IMR-90 (cell line): ENCODE measurements around the gene DMAC2L.

Source experiments
- MAZ ChIP-seq: IDR thresholded peaks from 2 replicates; pipeline ENCODE4 v1.6.1; 2012; ENCODE audit warnings: low read depth, mild to moderate bottlenecking, low read length, improper control_type of control experiment, moderate library complexity, borderline replicate concordance
- MXI1 ChIP-seq: IDR thresholded peaks from 2 replicates; pipeline ENCODE4 v1.6.1; 2012; ENCODE audit warnings: low read depth, mild to moderate bottlenecking, low read length, moderate library complexity, borderline replicate concordance
- NFE2L2 ChIP-seq: fragments of 150-350 bp; IDR thresholded peaks from 2 replicates; pipeline ENCODE4 v1.6.1; 2016; ENCODE audit warnings: low read depth, mild to moderate bottlenecking, low read length
- POLR2A ChIP-seq: IDR thresholded peaks from 2 replicates; pipeline ENCODE4 v1.6.1; 2012; ENCODE audit warnings: mild to moderate bottlenecking, low read depth, low read length
- RAD21 ChIP-seq: IDR thresholded peaks from 2 replicates; pipeline ENCODE4 v1.6.1; 2012; ENCODE audit warnings: low read length, improper control_type of control experiment
- RFX5 ChIP-seq: IDR thresholded peaks from 2 replicates; pipeline ENCODE4 v1.8.0; 2012; ENCODE audit warnings: low read depth, mild to moderate bottlenecking, low read length, moderate library complexity
- SMC3 ChIP-seq: fragments of 150-350 bp; IDR thresholded peaks from 2 replicates; pipeline ENCODE4 v1.6.1; 2016; ENCODE audit warnings: low read depth, mild to moderate bottlenecking, antibody characterized with exemption, low read length, moderate library complexity
- TF ChIP-seq, protein P1 (sequence below): conservative IDR thresholded peaks from 2 replicates; pipeline ENCODE4 v1.5.1; 2012; ENCODE audit warnings: mild to moderate bottlenecking, low read depth, low read length, improper control_type of control experiment

- no peak for TF ChIP-seq MXI1
- no peak for TF ChIP-seq RFX5
- TF ChIP-seq, protein P1, sequence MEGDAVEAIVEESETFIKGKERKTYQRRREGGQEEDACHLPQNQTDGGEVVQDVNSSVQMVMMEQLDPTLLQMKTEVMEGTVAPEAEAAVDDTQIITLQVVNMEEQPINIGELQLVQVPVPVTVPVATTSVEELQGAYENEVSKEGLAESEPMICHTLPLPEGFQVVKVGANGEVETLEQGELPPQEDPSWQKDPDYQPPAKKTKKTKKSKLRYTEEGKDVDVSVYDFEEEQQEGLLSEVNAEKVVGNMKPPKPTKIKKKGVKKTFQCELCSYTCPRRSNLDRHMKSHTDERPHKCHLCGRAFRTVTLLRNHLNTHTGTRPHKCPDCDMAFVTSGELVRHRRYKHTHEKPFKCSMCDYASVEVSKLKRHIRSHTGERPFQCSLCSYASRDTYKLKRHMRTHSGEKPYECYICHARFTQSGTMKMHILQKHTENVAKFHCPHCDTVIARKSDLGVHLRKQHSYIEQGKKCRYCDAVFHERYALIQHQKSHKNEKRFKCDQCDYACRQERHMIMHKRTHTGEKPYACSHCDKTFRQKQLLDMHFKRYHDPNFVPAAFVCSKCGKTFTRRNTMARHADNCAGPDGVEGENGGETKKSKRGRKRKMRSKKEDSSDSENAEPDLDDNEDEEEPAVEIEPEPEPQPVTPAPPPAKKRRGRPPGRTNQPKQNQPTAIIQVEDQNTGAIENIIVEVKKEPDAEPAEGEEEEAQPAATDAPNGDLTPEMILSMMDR = no peak
- TF ChIP-seq POLR2A = no peak
- no peak for TF ChIP-seq RAD21
- TF ChIP-seq NFE2L2 = no peak
- TF ChIP-seq MAZ = no peak
- TF ChIP-seq SMC3 = no peak
Measured at GRCh38 chr14:50344116-50344775, 32.1 kb downstream of the DMAC2L start.
